GM19240 (cell line): ENCODE data around the gene CLK2.
"Not testable (repeated sequence)": the region's sequence is repeated elsewhere in the genome, so short reads cannot be mapped to it uniquely, and the experiment has no call there.

Experiments
- DNase-seq: peaks from one replicate; pipeline ENCODE4 v3.0.0; 2011; ENCODE audit warnings: low spot score; ENCODE audit not compliant: insufficient read length

CLK2 gene

GRCh38 chr1:155242805-155243358, 30.4 kb downstream of the CLK2 start:
- no peak for DNase-seq

GRCh38 chr1:155241841-155242264, 31.5 kb downstream of the CLK2 start:
- DNase-seq, result no peak

GRCh38 chr1:155241069-155241679, 32.1 kb downstream of the CLK2 start:
- no peak for DNase-seq

- no peak for DNase-seq
Observed at GRCh38 chr1:155236451-155236850, 36.9 kb downstream of the CLK2 start.

- not testable (repeated sequence) for DNase-seq
Observed at GRCh38 chr1:155235375-155235774, 37.9 kb downstream of the CLK2 start.

GRCh38 chr1:155233502-155233901, 39.8 kb downstream of the CLK2 start:
- DNase-seq, result not testable (repeated sequence)

- DNase-seq, result not testable (repeated sequence)
Observed at GRCh38 chr1:155232001-155232978, 41.0 kb downstream of the CLK2 start.

- DNase-seq, result not testable (repeated sequence)
Observed at GRCh38 chr1:155231302-155231701, 42.0 kb downstream of the CLK2 start.

GRCh38 chr1:155228096-155228427, 45.2 kb downstream of the CLK2 start:
- DNase-seq, result no peak

- DNase-seq, result peak; percentile 100
Observed at GRCh38 chr1:155227261-155228095, 45.8 kb downstream of the CLK2 start.

GRCh38 chr1:155226910-155227260, 46.4 kb downstream of the CLK2 start:
- DNase-seq, result no peak

- DNase-seq, result peak; percentile 76
Observed at GRCh38 chr1:155226188-155226909, 47.0 kb downstream of the CLK2 start.

- DNase-seq, result not testable (repeated sequence)
Observed at GRCh38 chr1:155225404-155225759, 47.9 kb downstream of the CLK2 start.

- no peak for DNase-seq
Observed at GRCh38 chr1:155223047-155223446, 50.3 kb downstream of the CLK2 start.

- not testable (repeated sequence) for DNase-seq
Observed at GRCh38 chr1:155220211-155220965, 52.9 kb downstream of the CLK2 start.

GRCh38 chr1:155219592-155220031, 53.7 kb downstream of the CLK2 start:
- no peak for DNase-seq

GRCh38 chr1:155218854-155219591, 54.3 kb downstream of the CLK2 start:
- DNase-seq, result no peak

- not testable (repeated sequence) for DNase-seq
Observed at GRCh38 chr1:155214702-155215101, 58.6 kb downstream of the CLK2 start.
